Thyroid gland (tissue), 4 donors: ENCODE results near the gene DNAJC1. TPM values are rescaled to one million over a fixed set of nuclear protein-coding genes. Genes with fewer than 3 reads are reported as not detected.

Experiments
- DNase-seq, 2 donors: peaks; one replicate each; pipeline ENCODE4 v3.0.0-alpha.2; 2019
- H3K27ac ChIP-seq, 3 donors: fragments of 200-600 bp; sonication (generic); 1 replicate in 2 of 3; 2 replicates in 1 of 3; pipeline ENCODE4 v1.5.1; 2016 to 2019; ENCODE audit warnings: mild to moderate bottlenecking in 1 of 3, moderate library complexity in 1 of 3
- H3K27me3 ChIP-seq: fragments of 200-600 bp; sonication (generic); one replicate; pipeline ENCODE4 v1.5.1; 2019
- H3K36me3 ChIP-seq, 2 donors: fragments of 200-600 bp; sonication (generic); one replicate each; pipeline ENCODE4 v1.5.1; 2016 to 2019
- H3K4me1 ChIP-seq, 2 donors: fragments of 200-600 bp; sonication (generic); one replicate each; pipeline ENCODE4 v1.5.1; 2017 to 2019
- H3K4me3 ChIP-seq, 3 donors: fragments of 200-600 bp; sonication (generic); replicated peaks in 1 of 3; 1 replicate in 2 of 3; 2 replicates in 1 of 3; pipeline ENCODE4 v1.5.1; 2016; ENCODE audit warnings: mild to moderate bottlenecking in 1 of 3
- H3K9me3 ChIP-seq: fragments of 200-600 bp; sonication (generic); one replicate; pipeline ENCODE4 v1.5.1; 2017
- CTCF ChIP-seq, 6 experiments: fragments of 200-600 bp in 3 of 6; fragments of 450-650 bp in 3 of 6; sonication (generic) in 3 of 6; IDR thresholded peaks; one replicate each; pipeline ENCODE4 v1.5.1; 2016 to 2019; ENCODE audit warnings: antibody characterized with exemption in 6 of 6, mild to moderate bottlenecking in 2 of 6, inconsistent platforms in 1 of 6, moderate library complexity in 1 of 6
- POLR2A ChIP-seq, 2 donors: fragments of 450-650 bp; IDR thresholded peaks; one replicate each; pipeline ENCODE4 v1.6.1; 2017; ENCODE audit warnings: antibody characterized with exemption in 2 of 2, mild to moderate bottlenecking in 2 of 2, moderate library complexity in 1 of 2
- WGBS, 2 donors: methylation state at CpG; one replicate each; pipeline ENCODE4 v1.1.5; 2017; 5-methylcytosine and 5-hydroxymethylcytosine counted together
- intact Hi-C: fragments of 100-400 bp; cut with DNase I; formaldehyde crosslinking; loops from one replicate; pipeline ENCODE4 v1.15.1; 2023
- total RNA-seq, 4 donors: library from RNA; depleted of rRNA; stranded (reverse); fragments of >200 nt; gene quantifications; one replicate each; pipeline ENCODE4 v1.2.3, GENCODE V29; 2016

The DNAJC1 gene
- total RNA-seq, 4 donors from 2014 or later: 73.4 to 157 (median 95.6) TPM

DNA sequence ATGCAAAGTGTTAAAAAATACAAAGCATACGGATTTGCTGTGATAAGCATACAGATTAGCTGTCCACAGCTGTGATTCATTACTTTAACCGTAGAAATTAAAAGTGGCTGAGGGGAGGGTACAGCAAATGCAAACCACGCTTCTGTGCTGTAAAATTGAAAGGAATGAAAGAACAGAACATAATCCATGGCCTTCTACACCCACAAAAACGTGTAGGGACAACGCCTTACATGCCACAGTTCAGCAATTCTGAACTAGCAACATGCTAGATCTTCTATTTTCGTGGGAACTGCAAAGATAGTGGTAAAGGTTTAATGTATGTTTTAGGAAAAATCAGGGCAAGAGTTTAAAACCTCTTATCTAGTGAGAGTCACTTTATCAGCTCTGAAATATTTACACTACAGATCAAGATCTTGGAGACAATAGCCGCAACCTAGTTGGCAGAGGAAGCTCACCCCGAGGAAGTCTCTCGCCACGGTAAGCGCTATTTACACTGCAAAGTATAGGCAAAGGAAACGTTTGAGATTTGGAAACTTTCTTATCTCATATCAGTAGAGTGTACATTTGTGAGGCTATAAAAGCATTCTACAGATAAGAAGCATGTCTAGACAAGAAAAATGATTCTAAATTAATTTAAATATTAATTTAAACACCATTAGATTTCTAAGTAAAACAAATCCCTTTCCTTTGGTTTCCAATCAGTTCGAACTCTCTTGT, 275.9 kb downstream of the DNAJC1 start:
- intact Hi-C loops: no loop called here

GRCh38 chr10:21726601-21727225, 276.8 kb downstream of the DNAJC1 start:
- no peaks in the 10 kb centered on the region for H3K36me3 ChIP-seq
- H3K4me3 ChIP-seq: no peak overlapping the region
- H3K27ac ChIP-seq: no peak overlapping the region
- 56 to 57% methylated on average over 3 of the region's 3 CpGs for whole genome bisulfite sequencing, 2 donors
- H3K4me1 ChIP-seq: peaks cover 14 to 16% of the 10 kb centered on the region in 2 donors
- no peak for DNase-seq
- no peaks in the 10 kb centered on the region for H3K27me3 ChIP-seq
- H3K9me3 ChIP-seq: no peaks in the 10 kb centered on the region
- intact Hi-C loops: no loop called here
- no peak for TF ChIP-seq CTCF (IDR thresholded peaks at IDR 0.05)
- TF ChIP-seq POLR2A (IDR thresholded peaks at IDR 0.05): no peak

More for the DNA sequence above, 275.9 kb downstream of the DNAJC1 start:
- H3K4me3 ChIP-seq: no peak overlapping the region
- no peaks in the 10 kb centered on the region for H3K36me3 ChIP-seq
- no peaks in the 10 kb centered on the region for H3K27me3 ChIP-seq
- TF ChIP-seq CTCF (IDR thresholded peaks at IDR 0.05) (no peak), POLR2A (IDR thresholded peaks at IDR 0.05) (no peak)
- H3K9me3 ChIP-seq: no peaks in the 10 kb centered on the region
- DNase-seq: no peak
- 65 to 67% methylated on average over 13 of the region's 13 CpGs for WGBS, 2 donors
- H3K27ac ChIP-seq: no peak overlapping the region
- H3K4me1 ChIP-seq: peaks cover 16 to 17% of the 10 kb centered on the region in 2 donors

GRCh38 chr10:21724687-21725367, 278.7 kb downstream of the DNAJC1 start:
- Histone ChIP-seq H3K4me3 (no peak overlapping the region), H3K9me3 (no peaks in the 10 kb centered on the region), H3K27ac (peak overlapping the region in 2 of 3 donors; percentile 33 to 41), H3K36me3 (no peaks in the 10 kb centered on the region), H3K27me3 (no peaks in the 10 kb centered on the region), H3K4me1 (peaks cover 14 to 16% of the 10 kb centered on the region in 2 donors)
- intact Hi-C loops: no loop called here
- no peak for TF ChIP-seq POLR2A (IDR thresholded peaks at IDR 0.05)
- no peak for TF ChIP-seq CTCF (IDR thresholded peaks at IDR 0.05)
- WGBS, 2 donors: 0 to 1% methylated on average over 4 of the region's 4 CpGs
- DNase-seq: peak; percentile 94

- Histone ChIP-seq H3K27ac (peak overlapping the region in 1 of 3 donors; percentile 24), H3K9me3 (no peaks in the 10 kb centered on the region), H3K36me3 (no peaks in the 10 kb centered on the region), H3K4me3 (no peak overlapping the region), H3K4me1 (peaks cover 14 to 16% of the 10 kb centered on the region in 2 donors), H3K27me3 (no peaks in the 10 kb centered on the region)
- 42 to 47% methylated on average over 7 of the region's 7 CpGs for WGBS, 2 donors
- TF ChIP-seq CTCF (IDR thresholded peaks at IDR 0.05) (no peak), POLR2A (IDR thresholded peaks at IDR 0.05) (no peak)
- intact Hi-C loops: no loop called here
- no peak for DNase-seq
These were observed 279.4 kb downstream of the DNAJC1 start for GRCh38 chr10:21724020-21724589.
